Kidney (tissue), 14 donors: ENCODE results near the gene PTPRG. TPM values are rescaled to one million over a fixed set of nuclear protein-coding genes. Genes with fewer than 3 reads are reported as not detected.

ENCODE experiments used
- DNase-seq, 5 donors: peaks; one replicate each; pipeline ENCODE4 v3.0.0-alpha.2; 2013 to 2020
- FAIRE-seq: peaks from 2 replicates; lab custom pipeline; 2012; peaks lifted over from hg19 to GRCh38; lab: Jason Lieb, UNC
- H3K27ac ChIP-seq, 2 donors: one replicate each; pipeline ENCODE4 v1.7.0; 2013; ENCODE audit warnings: low read depth in 2 of 2, low read length in 2 of 2, inconsistent platforms in 1 of 2
- H3K27me3 ChIP-seq: one replicate; pipeline ENCODE4 v1.7.1; 2013; ENCODE audit warnings: low read length, inconsistent platforms; ENCODE audit not compliant: control insufficient read depth, insufficient read depth
- H3K36me3 ChIP-seq, 3 donors: one replicate each; pipeline versions ENCODE4 v1.7.0 to v1.7.1; 2013; ENCODE audit warnings: low read length in 3 of 3, control low read depth in 1 of 3, inconsistent platforms in 1 of 3; ENCODE audit not compliant: insufficient read depth in 3 of 3, control insufficient read depth in 2 of 3
- H3K4me1 ChIP-seq, 3 donors: one replicate each; pipeline versions ENCODE4 v1.7.0 to v1.7.1; 2013; ENCODE audit warnings: low read length in 3 of 3, inconsistent platforms in 1 of 3, low read depth in 1 of 3; ENCODE audit not compliant: control insufficient read depth in 2 of 3, insufficient read depth in 2 of 3
- H3K4me3 ChIP-seq, 3 donors: one replicate each; pipeline versions ENCODE4 v1.7.0 to v1.8.1; 2013; ENCODE audit warnings: low read length in 3 of 3, control low read depth in 1 of 3, inconsistent platforms in 1 of 3
- H3K9ac ChIP-seq, 3 donors: one replicate each; pipeline versions ENCODE4 v1.7.0 to v1.7.1; 2013; ENCODE audit warnings: low read length in 3 of 3, control low read depth in 1 of 3, inconsistent platforms in 1 of 3
- H3K9me3 ChIP-seq, 3 donors: one replicate each; pipeline versions ENCODE4 v1.7.0 to v1.7.1; 2013; ENCODE audit warnings: low read length in 3 of 3, control low read depth in 1 of 3, inconsistent platforms in 1 of 3; ENCODE audit not compliant: control insufficient read depth in 2 of 3, insufficient read depth in 1 of 3
- intact Hi-C: fragments of 100-400 bp; cut with DNase I; formaldehyde crosslinking; loops from one replicate; pipeline ENCODE4 v1.11.1; 2022
- polyA plus RNA-seq: library from polyadenylated mRNA; stranded (reverse); fragments of 350-450 nt; fragmentation: Illumina TruSeq; extraction: RNeasy Lipid Tissue Mini Kit (QIAGEN cat#74804); gene quantifications from one replicate; pipeline ENCODE4 v1.2.3, GENCODE V29; 2014; ENCODE audit warnings: low read depth, low replicate concordance; ENCODE audit not compliant: insufficient read depth
- total RNA-seq: library from RNA; stranded (reverse); fragmentation: NEBNext Ultra II Directional; extraction: Animal tissue kit (Norgen Biotek cat#: 25700); gene quantifications from one replicate; pipeline ENCODE4 v1.2.1, GENCODE V29; 2021
- TF ChIP-seq, protein P1 (sequence below): IDR thresholded peaks from 3 replicates; pipeline ENCODE4 v1.5.1; 2012; ENCODE audit warnings: mild to moderate bottlenecking, moderate library complexity, borderline replicate concordance; ENCODE audit not compliant: insufficient read depth; ENCODE audit errors: extremely low read depth
- donor health status: control.
- donor health status: control.
- donor health status: control.
- donor health status: control.
- donor health status: control.
- donor health status: DM: yes; HTN: yes; CAD: no.
- donor health status: Normal renal cell carcinoma (clear cell type).

PTPRG gene
- total and polyA plus RNA-seq, 2 donors from 2014 or later = 9.2 to 154 TPM

DNA sequence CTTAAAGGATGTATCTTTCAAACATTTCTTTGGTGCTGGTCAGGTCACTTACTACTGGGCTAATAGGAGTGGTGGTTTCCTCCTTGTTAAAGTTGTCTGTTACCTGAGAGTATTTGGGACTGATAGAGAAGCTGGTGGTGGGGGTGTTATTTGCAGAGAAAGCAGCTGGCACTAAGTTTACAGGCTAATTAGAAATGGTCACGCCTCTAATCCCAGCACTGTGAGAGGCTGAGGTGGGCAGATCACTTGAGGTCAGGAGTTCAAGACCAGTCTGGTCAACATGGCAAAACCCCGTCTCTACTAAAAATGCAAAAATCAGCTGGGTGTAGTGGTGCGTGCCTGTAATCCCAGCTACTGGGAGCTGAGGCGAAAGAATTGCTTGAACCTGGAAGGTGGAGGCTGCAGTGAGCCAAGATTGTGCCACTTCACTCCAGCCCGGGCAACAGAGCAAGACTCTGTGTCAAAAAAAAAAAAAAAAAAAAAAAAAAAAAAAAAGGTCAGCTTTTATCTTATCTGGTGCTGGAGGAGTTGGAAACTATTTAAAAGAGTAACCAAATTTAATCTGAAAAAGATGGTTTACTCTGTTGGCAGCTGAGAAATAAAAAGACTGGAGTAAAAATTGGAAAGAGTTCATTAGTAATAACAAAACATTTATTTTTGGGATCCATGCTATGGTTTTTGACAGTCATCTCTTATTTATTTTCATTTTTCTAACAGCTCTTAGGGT is 332.6 kb downstream of the PTPRG start:
- TF ChIP-seq, protein P1, sequence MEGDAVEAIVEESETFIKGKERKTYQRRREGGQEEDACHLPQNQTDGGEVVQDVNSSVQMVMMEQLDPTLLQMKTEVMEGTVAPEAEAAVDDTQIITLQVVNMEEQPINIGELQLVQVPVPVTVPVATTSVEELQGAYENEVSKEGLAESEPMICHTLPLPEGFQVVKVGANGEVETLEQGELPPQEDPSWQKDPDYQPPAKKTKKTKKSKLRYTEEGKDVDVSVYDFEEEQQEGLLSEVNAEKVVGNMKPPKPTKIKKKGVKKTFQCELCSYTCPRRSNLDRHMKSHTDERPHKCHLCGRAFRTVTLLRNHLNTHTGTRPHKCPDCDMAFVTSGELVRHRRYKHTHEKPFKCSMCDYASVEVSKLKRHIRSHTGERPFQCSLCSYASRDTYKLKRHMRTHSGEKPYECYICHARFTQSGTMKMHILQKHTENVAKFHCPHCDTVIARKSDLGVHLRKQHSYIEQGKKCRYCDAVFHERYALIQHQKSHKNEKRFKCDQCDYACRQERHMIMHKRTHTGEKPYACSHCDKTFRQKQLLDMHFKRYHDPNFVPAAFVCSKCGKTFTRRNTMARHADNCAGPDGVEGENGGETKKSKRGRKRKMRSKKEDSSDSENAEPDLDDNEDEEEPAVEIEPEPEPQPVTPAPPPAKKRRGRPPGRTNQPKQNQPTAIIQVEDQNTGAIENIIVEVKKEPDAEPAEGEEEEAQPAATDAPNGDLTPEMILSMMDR = no peak
- Histone ChIP-seq H3K9ac (no peak overlapping the region), H3K4me1 (peaks cover 3 to 25% (median 5%) of the 10 kb centered on the region in 3 donors), H3K27me3 (no peaks in the 10 kb centered on the region), H3K4me3 (no peak overlapping the region), H3K36me3 (no peaks in the 10 kb centered on the region), H3K9me3 (no peaks in the 10 kb centered on the region), H3K27ac (no peak overlapping the region)
- no peak for FAIRE-seq
- peak in 1 of 5 donors; percentile 48 for DNase-seq
- intact Hi-C loops = no loop called here

DNA sequence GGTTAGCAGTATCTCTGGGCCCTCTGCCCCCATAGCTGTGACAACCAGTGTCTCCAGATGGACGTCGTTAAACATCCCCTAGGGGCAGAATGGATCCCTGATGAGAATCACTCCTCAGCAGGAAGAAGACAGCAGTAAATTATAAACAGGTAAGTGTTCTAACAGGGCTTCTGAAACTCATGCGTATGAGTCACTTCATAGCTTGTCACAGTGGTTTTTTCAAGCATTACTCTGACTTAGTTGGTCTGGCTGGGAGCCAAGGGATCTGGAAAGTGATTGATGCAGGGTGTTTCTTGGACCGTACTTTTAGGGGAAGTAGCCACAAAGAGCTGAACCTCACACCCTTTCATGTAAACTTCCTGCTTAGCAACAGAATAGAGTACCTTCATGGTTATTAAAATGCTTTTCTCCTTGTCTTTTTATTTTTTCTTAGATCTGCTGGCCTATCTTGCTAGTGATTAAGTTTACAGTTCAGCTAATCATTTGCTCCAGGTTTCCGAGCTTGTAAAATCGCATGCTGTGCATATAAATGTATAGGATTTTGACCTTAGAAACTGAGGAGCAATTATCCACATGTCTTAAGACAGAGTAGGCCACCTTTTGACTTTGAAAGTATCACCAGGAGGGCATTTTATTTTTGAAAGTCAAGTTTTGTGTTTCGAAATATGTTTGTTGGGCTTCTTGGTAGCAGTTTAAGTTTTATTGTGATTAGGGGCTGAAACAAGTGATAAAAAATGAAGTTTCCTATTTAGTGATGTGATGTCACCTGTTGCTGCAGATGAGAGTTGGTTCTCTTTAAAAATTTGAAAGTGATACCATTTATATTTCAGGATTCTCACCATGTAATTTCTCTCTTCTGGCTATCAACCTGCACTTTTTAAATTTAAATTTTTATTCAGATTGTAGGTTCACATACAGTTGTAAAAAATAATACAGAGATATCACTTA is 333.9 kb downstream of the PTPRG start:
- H3K27ac ChIP-seq = peak overlapping the region in 1 of 2 donors; percentile 26

DNA sequence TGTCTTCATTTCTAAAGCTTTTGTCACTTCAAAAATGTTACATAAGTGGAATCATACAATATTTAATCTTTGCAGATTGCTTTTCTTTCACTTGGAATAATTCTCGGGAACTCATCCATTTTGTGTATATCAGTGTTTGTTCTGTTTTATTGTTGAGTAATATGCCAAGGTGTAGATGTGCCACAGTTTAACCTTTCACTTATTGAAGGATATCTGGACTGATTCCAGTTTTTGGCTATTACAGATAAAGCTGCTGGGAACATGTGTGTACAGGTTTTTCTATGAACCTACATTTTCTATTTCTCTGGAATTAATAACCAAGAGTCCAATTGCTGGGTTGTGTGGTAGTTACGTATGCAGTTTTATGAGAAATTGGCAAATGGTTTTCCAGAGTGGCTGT is 334.9 kb downstream of the PTPRG start:
- intact Hi-C loops = no loop called here

More for the DNA sequence above, 333.9 kb downstream of the PTPRG start:
- Histone ChIP-seq H3K9me3 (no peaks in the 10 kb centered on the region), H3K27me3 (no peaks in the 10 kb centered on the region), H3K4me3 (no peak overlapping the region), H3K36me3 (no peaks in the 10 kb centered on the region), H3K4me1 (peaks cover 3 to 14% (median 5%) of the 10 kb centered on the region in 3 donors), H3K9ac (no peak overlapping the region)
- peak; percentile 44 for FAIRE-seq
- peak; percentile 45 to 90 (median 70) for DNase-seq
- intact Hi-C loops = no loop called here
- TF ChIP-seq, protein P1 = peak; percentile 14

More for the DNA sequence above, 334.9 kb downstream of the PTPRG start:
- no peaks in the 10 kb centered on the region for H3K27me3 ChIP-seq
- H3K4me1 ChIP-seq = peaks cover 3 to 14% (median 5%) of the 10 kb centered on the region in 3 donors
- no peak overlapping the region for H3K27ac ChIP-seq
- TF ChIP-seq, protein P1 = no peak
- H3K4me3 ChIP-seq = no peak overlapping the region
- no peaks in the 10 kb centered on the region for H3K36me3 ChIP-seq
- FAIRE-seq (no peak), DNase-seq (no peak)
- H3K9me3 ChIP-seq = no peaks in the 10 kb centered on the region
- no peak overlapping the region for H3K9ac ChIP-seq
